GM10266 (cell line): Measurements from ENCODE around the gene MCOLN3.
A peak's percentile ranks its signal among the peaks of the same experiment; 100 is the strongest.
"Not testable (repeated sequence)": the region's sequence is repeated elsewhere in the genome, so short reads cannot be mapped to it uniquely, and the experiment has no call there.

Experiments used
- DNase-seq: peaks from one replicate; pipeline ENCODE4 v3.0.0; 2012; ENCODE audit errors: extremely low spot score
- TF ChIP-seq, protein P1 (sequence below): IDR thresholded peaks from 2 replicates; pipeline ENCODE4 v1.5.1; 2012; ENCODE audit warnings: mild to moderate bottlenecking, low read depth; ENCODE audit not compliant: control insufficient read depth, insufficient read depth; ENCODE audit errors: missing control alignments

The MCOLN3 gene

GRCh38 chr1:85028151-85028550, 20.1 kb downstream of the MCOLN3 start:
- DNase-seq, result no peak
- TF ChIP-seq, protein P1, sequence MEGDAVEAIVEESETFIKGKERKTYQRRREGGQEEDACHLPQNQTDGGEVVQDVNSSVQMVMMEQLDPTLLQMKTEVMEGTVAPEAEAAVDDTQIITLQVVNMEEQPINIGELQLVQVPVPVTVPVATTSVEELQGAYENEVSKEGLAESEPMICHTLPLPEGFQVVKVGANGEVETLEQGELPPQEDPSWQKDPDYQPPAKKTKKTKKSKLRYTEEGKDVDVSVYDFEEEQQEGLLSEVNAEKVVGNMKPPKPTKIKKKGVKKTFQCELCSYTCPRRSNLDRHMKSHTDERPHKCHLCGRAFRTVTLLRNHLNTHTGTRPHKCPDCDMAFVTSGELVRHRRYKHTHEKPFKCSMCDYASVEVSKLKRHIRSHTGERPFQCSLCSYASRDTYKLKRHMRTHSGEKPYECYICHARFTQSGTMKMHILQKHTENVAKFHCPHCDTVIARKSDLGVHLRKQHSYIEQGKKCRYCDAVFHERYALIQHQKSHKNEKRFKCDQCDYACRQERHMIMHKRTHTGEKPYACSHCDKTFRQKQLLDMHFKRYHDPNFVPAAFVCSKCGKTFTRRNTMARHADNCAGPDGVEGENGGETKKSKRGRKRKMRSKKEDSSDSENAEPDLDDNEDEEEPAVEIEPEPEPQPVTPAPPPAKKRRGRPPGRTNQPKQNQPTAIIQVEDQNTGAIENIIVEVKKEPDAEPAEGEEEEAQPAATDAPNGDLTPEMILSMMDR, result no peak

- TF ChIP-seq, protein P1, result peak; percentile 38
- peak; percentile 36 for DNase-seq
Observed at GRCh38 chr1:85027242-85027983, 20.9 kb downstream of the MCOLN3 start.

DNA sequence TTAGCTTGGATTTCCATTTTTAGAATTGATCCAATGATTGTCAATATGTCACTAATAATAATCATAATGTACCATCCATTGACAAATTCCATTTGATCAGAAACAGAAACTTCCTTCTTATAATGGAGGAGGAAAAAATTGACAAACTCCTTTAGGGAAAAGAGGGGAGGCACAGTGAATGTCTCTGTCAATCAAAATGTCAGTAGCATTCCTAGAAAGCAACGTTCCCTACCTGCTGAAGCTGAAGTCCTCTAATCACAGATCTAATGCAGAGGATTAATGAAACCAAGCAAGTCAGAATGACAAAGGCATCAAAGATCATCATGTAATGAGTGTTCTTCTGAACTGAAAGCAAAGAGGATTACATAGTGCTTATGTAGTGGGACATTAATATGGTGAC, 22.4 kb downstream of the MCOLN3 start:
- TF ChIP-seq, protein P1, result no peak
- no peak for DNase-seq

- TF ChIP-seq, protein P1, result no peak
- no peak for DNase-seq
Observed at GRCh38 chr1:85024736-85025135, 23.6 kb downstream of the MCOLN3 start.

- TF ChIP-seq, protein P1, result no peak
- DNase-seq, result no peak
Observed at GRCh38 chr1:85022700-85023099, 25.6 kb downstream of the MCOLN3 start.

GRCh38 chr1:85019994-85020393, 28.3 kb downstream of the MCOLN3 start:
- TF ChIP-seq, protein P1, result no peak
- DNase-seq, result no peak

- TF ChIP-seq, protein P1, result no peak
- DNase-seq, result no peak
Observed at GRCh38 chr1:85015826-85016225, 32.5 kb downstream of the MCOLN3 start.

DNA sequence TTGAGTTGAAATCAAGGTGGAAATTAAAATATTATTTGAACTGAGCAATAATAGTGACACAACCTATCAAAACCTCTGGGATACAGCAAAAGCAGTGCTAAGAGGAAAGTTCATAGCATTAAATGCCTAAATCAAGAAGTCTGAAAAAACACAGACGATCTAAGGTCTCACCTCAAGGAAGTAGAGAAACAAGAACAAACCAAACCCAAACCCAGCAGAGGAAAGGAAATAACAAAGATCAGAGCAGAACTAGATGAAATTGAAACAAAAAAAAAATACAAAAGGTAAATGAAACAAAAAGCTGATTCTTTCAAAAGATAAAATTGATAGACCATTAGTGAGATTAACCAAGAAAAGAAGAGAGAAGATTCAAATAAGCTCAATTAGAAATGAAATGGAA, 42.7 kb downstream of the MCOLN3 start:
- not testable (repeated sequence) for DNase-seq
